Breast epithelium (tissue), 3 donors: Measurements from ENCODE around the gene SPANXN4.

Experiments
- CTCF ChIP-seq, 3 donors: fragments of 450-650 bp; IDR thresholded peaks; one replicate each; pipeline ENCODE4 v1.5.1; 2016 to 2017; ENCODE audit warnings: antibody characterized with exemption in 3 of 3, mild to moderate bottlenecking in 3 of 3, moderate library complexity in 3 of 3
- POLR2AphosphoS5 ChIP-seq, 3 donors: sonication (generic); formaldehyde crosslinking; IDR thresholded peaks; one replicate each; pipeline ENCODE4 v1.6.1; 2017; ENCODE audit warnings: antibody characterized with exemption in 3 of 3

- no peak for TF ChIP-seq CTCF (IDR thresholded peaks at IDR 0.05)
- TF ChIP-seq POLR2AphosphoS5 (IDR thresholded peaks at IDR 0.05): no peak
Observed at GRCh38 chrX:143081231-143081630, 55.5 kb downstream of the SPANXN4 start.
